ENCODE results near the gene LMX1A. TPM values are rescaled to one million over a fixed set of nuclear protein-coding genes. Genes with fewer than 3 reads are reported as not detected.

Gene LMX1A
- total RNA-seq: not detected in 2 replicates

DNA sequence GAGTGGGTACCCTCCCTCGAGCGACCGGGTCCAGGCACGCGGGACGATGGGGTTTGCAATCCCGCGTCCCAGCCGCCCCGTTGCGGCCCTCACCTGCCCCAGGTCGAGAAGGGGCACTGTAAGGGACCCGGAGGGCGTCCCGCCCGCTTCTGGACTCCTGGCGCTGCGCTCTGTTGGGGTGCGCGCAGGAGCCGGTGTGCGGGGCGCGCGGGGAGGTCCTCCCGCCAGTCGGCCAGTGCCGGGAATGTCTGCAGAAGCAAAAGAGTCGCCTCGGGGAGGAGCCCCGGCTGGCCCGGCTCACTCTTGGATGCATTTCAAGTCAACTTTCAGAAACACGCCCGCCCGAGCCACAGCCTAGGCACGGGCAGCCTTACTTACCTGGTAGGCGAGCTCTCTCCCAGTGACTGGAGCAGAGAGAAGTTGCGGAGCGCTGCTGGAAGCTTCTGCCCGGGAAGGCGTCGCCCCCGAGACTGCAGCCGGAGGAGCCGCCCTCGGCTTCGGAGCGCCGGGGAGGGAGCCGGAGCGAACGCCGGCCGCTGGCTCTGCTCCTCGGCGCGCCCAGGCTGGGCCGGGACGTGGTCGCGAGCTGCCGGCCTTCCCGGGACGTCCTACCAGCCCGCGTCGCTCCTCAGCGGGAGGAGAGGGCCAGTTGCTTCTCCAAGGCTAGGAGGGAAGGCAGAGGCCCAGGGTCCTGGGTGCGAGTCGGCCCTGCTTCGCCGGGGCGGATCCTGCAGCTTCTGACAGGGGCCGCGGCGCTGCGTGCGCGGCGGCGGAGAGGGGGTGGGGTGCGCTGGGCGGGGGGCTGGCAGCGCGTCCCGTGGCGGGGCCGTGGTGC lies at the start of gene LMX1A:
LMX1A (minus strand) TSS at position 739 of the 835 bp plus-strand sequence. CDS start 1,156 bp downstream, outside the sequence.
- no peak for DNase-seq (ENCODE audit: low spot score)
- Mint-ChIP-seq H3K27me3 (ENCODE audit: insufficient read depth) (peaks cover 75% of the 10 kb centered on the region), H3K9me3 (no peaks in the 10 kb centered on the region), H3K27ac (peak within 1 kb of the TSS; percentile 58), H3K36me3 (ENCODE audit: low read depth) (no peaks in the 10 kb centered on the region), H3K4me1 (ENCODE audit: low read depth) (no peaks in the 10 kb centered on the region), H3K4me3 (no peak within 1 kb of the TSS)
- intact Hi-C loops (cut with micrococcal nuclease): no loop called here

DNA sequence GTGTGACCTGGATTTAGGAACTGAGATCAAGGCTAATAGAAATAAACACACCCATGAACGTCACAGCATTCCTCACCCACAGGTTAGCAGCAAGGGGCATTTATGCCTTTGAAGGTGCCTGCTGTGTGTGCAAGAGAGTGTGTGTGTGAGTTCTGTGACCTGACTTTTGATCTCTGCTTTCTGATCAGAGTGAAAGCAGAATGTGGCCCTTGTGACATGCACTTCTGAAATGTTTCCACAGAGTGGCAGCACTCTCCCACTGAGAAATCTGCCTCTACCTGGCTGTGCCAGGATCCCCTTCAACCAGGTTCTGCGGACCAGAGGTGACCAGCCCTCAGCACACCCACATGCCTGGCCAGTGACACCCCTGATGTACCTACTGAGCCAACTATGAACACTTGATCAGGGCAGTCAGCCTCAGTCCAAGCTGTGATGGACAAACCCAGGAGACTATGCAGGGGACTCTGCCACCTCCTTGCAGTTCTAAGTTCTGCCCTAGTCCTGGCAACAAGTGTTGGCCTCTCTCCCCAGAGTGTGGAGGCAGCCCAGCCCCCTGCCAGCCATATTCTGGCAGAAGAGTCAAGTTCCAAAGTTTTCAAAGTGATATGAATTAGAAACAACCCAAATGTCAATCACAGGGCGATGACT lies 47.4 kb upstream of the LMX1A start:
- no peak overlapping the region for H3K27ac Mint-ChIP-seq
- intact Hi-C loops (cut with micrococcal nuclease): loop anchor here (1.0 to 5.0 kb wide), 3 partner anchors 11 to 1083 kb away; no protein-coding TSS in a partner anchor
- H3K9me3 Mint-ChIP-seq: no peaks in the 10 kb centered on the region
- H3K4me1 Mint-ChIP-seq (ENCODE audit: low read depth): peaks cover 4% of the 10 kb centered on the region
- no peak overlapping the region for H3K4me3 Mint-ChIP-seq
- H3K27me3 Mint-ChIP-seq (ENCODE audit: insufficient read depth): peaks cover 45% of the 10 kb centered on the region
- no peaks in the 10 kb centered on the region for H3K36me3 Mint-ChIP-seq (ENCODE audit: low read depth)
- DNase-seq (ENCODE audit: low spot score): peak; percentile 21

DNA sequence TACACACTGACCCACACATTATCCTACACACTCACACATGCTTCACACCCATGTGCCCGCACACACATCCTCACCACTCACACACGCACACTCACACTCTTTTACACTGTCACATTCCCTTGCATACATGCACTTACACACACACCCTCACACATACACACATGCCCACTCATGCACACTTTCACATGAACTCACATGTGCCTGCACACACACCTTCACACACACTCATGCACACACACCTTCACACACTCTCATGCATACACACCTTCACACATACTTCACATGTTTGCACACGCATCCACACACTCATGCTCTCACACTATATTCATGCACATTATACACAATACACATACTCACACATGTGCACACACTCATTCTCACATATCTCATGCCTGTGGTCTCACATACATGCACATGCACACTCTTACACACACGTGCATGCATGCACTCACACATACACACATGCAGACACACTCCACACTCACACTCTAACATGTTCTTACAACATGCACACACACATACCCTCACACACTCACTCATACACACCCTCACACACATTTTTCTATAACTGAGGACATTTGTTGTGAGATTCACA lies 46.1 kb upstream of the LMX1A start:
- Mint-ChIP-seq H3K27ac (no peak overlapping the region), H3K27me3 (ENCODE audit: insufficient read depth) (peaks cover 46% of the 10 kb centered on the region), H3K36me3 (ENCODE audit: low read depth) (no peaks in the 10 kb centered on the region), H3K4me3 (no peak overlapping the region), H3K9me3 (no peaks in the 10 kb centered on the region), H3K4me1 (ENCODE audit: low read depth) (peaks cover 10% of the 10 kb centered on the region)
- no peak for DNase-seq (ENCODE audit: low spot score)
- intact Hi-C loops (cut with micrococcal nuclease): loop anchor here (5.0 kb wide), 1 partner anchor 1085 kb away; no protein-coding TSS in a partner anchor

DNA sequence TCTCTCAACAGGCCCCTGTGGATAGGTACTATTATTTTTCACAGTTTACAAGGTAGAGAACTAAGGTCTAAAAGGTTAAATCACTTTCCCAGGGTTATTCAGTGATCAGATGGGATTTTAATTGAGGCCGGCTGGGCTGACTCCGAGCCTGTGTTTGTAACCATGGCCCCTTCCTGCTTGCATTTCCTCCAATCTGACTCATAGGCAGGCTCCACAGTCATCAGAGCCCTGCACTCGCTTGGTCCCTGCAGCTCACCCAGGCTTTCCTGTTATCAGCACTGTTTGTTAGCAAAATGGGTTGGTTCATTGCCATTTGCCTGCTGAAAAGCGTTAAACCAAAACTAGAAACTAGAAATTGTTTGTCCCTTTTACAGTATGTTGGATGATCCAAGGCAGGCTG lies 41.4 kb upstream of the LMX1A start:
- intact Hi-C loops (cut with micrococcal nuclease): no loop called here
- Mint-ChIP-seq H3K4me3 (no peak overlapping the region), H3K4me1 (ENCODE audit: low read depth) (peaks cover 19% of the 10 kb centered on the region), H3K27ac (no peak overlapping the region), H3K36me3 (ENCODE audit: low read depth) (peaks cover 3% of the 10 kb centered on the region), H3K27me3 (ENCODE audit: insufficient read depth) (peaks cover 60% of the 10 kb centered on the region), H3K9me3 (no peaks in the 10 kb centered on the region)
- no peak for DNase-seq (ENCODE audit: low spot score)

DNA sequence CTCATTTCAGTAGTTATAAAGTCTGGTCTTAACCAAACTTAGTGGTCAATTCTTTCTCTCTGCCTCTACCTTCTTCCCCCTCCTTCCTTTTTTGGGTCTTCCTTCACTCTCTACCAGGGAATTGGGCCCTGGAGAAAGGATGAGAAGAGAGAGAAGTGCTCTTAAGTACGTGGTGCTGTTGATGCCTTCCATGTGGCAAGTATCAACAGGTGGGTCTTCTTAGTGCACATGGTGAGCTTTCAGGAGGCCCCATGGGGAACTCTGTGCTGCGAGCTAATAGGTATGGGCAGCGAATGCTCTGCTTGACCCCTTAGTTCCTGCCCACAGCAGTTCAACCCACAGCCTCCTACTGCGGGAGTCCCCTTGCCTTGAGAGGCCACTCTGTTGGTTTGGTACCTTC lies 39.4 kb upstream of the LMX1A start:
- no peak for DNase-seq (ENCODE audit: low spot score)
- peaks cover 3% of the 10 kb centered on the region for H3K36me3 Mint-ChIP-seq (ENCODE audit: low read depth)
- H3K4me1 Mint-ChIP-seq (ENCODE audit: low read depth): peaks cover 28% of the 10 kb centered on the region
- intact Hi-C loops (cut with micrococcal nuclease): no loop called here
- H3K27ac Mint-ChIP-seq: no peak overlapping the region
- peaks cover 75% of the 10 kb centered on the region for H3K27me3 Mint-ChIP-seq (ENCODE audit: insufficient read depth)
- H3K4me3 Mint-ChIP-seq: no peak overlapping the region
- no peaks in the 10 kb centered on the region for H3K9me3 Mint-ChIP-seq

DNA sequence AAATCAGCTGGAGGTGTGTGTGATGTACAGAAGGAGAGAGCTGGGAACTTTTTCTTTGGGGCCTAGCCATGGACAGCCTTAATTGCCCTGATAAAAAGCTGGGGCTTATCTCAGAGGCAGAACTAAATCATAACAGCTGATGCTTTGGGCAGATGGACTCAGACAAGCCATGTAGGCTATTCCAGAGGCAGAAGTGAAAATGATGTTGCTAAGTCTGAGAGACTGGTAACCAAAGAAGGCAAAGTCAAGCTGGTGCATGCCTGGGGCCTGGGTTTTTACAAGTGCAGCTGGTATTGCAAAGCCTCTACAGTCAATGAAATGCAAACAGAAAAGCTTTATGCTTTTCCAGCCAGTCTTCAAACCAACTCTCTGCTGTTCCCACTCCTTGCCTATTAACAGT lies 39.0 kb upstream of the LMX1A start:
- peaks cover 3% of the 10 kb centered on the region for H3K36me3 Mint-ChIP-seq (ENCODE audit: low read depth)
- intact Hi-C loops (cut with micrococcal nuclease): no loop called here
- H3K9me3 Mint-ChIP-seq: no peaks in the 10 kb centered on the region
- H3K4me3 Mint-ChIP-seq: no peak overlapping the region
- H3K27ac Mint-ChIP-seq: no peak overlapping the region
- no peak for DNase-seq (ENCODE audit: low spot score)
- H3K4me1 Mint-ChIP-seq (ENCODE audit: low read depth): peaks cover 28% of the 10 kb centered on the region
- peaks cover 77% of the 10 kb centered on the region for H3K27me3 Mint-ChIP-seq (ENCODE audit: insufficient read depth)

DNA sequence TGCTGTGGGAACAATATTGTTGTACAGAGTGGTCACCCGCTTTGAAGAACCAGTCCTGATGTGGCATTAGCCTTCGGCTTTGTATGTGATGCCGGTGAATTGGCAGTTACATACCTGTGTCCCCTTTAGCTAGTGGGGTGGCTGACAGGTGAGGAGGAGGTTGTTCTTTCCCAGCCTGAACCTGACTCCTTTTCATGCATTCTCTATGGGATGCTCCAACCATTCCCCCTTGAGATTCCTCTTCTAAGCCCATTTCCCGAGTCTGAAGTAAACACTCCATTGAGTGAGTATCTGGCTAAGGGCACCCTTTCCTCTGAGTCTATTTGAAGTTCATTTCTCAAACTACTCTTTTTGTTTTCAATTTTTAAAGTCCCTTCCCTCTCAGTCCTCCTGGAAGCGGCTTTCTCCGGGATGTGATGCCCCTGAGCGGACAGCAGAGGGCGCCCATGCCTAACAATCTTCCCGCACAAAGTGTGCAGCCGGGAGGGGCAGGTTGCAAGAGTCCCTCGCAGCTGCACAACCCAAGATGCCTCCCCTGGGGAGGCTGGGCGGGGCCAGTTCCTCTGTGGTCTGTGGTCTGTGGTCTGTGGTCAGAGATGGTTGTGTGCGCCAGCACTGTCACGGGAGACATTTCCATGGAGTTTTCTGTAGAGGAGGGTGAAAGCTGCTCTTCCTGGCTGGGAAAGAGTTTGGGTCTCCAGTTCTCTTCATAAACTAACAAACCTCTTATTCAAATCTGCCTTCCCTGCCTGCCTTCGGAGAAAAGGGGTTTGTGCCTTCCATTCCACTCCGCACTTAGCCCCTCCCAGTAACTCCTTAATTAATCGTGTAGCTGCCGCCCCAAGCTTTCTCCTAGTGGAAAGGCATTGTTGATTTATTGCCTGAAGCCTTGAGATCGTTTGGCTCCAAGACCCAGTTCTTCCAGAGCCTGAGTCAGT lies 36.4 kb upstream of the LMX1A start:
- Mint-ChIP-seq H3K27me3 (ENCODE audit: insufficient read depth) (peaks cover 80% of the 10 kb centered on the region), H3K9me3 (no peaks in the 10 kb centered on the region), H3K4me1 (ENCODE audit: low read depth) (peaks cover 25% of the 10 kb centered on the region), H3K36me3 (ENCODE audit: low read depth) (peaks cover 3% of the 10 kb centered on the region), H3K27ac (peak overlapping the region; percentile 92), H3K4me3 (peak overlapping the region; percentile 58)
- DNase-seq (ENCODE audit: low spot score): peak; percentile 90
- intact Hi-C loops (cut with micrococcal nuclease): loop anchor here (1.0 to 2.0 kb wide), 6 partner anchors 11 to 522 kb away; partner anchors contain the start of genes ALDH9A1, MGST3 and UCK2

DNA sequence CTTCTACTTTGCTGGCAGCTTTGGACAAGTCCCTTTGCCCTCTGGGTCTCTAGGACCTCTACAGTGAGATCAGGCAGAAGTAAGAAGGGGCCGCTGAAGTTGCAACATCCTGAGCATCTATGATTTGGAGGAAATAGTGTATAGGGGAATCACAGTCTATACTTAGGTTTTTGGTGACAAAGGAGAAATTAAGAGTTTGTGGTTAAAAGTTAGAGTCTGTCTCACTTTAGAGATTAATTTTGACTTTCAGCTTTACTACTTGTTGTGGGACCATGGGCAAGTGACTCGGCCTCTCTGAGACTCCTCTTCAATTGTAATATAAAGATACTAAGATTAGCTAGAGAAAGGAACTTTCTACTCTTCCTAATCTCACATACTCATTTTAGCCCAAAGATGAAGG lies 33.1 kb upstream of the LMX1A start:
- no peak overlapping the region for H3K27ac Mint-ChIP-seq
- H3K36me3 Mint-ChIP-seq (ENCODE audit: low read depth): peaks cover 3% of the 10 kb centered on the region
- intact Hi-C loops (cut with micrococcal nuclease): no loop called here
- H3K4me3 Mint-ChIP-seq: no peak overlapping the region
- H3K27me3 Mint-ChIP-seq (ENCODE audit: insufficient read depth): peaks cover 77% of the 10 kb centered on the region
- no peaks in the 10 kb centered on the region for H3K9me3 Mint-ChIP-seq
- DNase-seq (ENCODE audit: low spot score): no peak
- H3K4me1 Mint-ChIP-seq (ENCODE audit: low read depth): peaks cover 18% of the 10 kb centered on the region

DNA sequence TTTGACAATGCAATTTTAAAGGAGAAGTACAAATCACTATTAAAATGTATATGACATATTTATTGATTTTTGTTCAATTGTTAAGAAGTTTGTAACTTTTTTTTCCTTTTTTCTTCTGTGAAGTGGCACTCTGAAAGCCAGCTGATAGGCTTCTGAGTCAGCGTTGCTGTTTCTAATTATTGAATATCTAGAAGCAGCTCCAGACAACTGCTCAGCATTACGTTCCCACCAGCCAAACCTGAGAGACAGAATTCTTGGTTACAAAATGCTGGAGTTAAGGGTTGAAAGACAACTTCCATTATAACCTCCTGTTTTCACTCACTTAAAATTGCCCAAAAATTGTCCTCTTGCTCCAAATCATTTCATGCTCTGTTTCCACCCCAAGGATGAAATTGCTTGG lies 31.4 kb upstream of the LMX1A start:
- Mint-ChIP-seq H3K9me3 (no peaks in the 10 kb centered on the region), H3K27ac (no peak overlapping the region), H3K36me3 (ENCODE audit: low read depth) (no peaks in the 10 kb centered on the region), H3K4me3 (no peak overlapping the region), H3K27me3 (ENCODE audit: insufficient read depth) (peaks cover 72% of the 10 kb centered on the region), H3K4me1 (ENCODE audit: low read depth) (peaks cover 10% of the 10 kb centered on the region)
- intact Hi-C loops (cut with micrococcal nuclease): no loop called here
- no peak for DNase-seq (ENCODE audit: low spot score)

DNA sequence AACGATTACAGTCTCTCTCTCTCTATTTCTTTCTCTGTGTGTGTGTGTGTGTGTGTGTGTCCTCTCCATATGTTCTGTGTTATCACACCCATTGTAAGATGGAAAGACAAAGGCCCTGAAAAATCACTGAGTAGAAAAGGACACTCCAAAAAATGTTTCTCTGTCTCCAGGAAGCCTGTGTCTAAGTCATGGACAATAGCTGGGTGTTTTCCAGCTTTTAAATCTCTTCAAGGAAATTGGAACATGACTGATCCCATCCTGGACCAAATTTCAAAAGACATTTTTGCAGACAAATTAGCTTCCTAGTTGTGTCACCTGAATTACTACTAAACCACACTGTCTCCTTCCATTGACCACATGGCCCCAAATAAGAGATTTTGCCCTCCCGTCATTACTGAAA lies 31.0 kb upstream of the LMX1A start:
- Mint-ChIP-seq H3K4me3 (no peak overlapping the region), H3K27ac (no peak overlapping the region)

DNA sequence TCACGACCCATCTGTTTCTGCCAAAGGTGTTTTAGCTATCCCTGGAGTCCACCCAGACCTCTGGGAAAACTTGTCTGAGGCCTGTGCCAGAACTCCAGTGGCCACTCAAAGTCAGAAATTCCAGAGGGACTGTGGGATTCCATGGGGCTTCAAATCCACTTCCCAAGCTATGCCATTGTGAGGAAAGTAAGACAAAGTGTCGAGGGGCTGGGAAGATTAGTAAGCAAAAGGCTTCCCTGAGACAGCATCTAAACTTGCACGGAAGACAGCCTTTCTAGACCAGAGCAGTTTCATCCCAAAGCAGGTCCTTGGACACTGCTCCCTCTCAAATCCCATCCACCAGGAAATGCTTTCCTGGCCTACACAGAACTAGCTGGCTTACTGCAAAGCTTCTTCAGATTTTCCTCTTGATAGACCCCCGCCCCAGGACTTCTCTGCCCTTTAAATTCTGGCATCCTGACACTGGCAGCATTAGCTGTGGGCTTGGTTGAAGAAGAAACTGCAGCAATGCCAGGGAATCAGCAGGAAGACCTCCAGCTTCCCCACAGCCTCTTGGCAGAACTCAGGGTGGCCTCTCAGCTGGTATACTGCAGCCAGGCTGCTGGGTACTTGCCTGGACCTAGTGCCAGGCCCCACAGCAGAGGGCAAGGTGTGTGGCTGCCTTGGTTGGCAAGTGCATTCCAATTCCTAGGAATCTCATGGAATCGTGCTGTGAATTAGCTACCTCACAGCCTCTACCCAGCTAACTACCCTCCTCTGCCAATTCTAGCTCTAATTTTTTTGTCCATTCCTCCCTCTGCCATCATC lies 27.3 kb upstream of the LMX1A start:
- H3K4me1 Mint-ChIP-seq (ENCODE audit: low read depth): no peaks in the 10 kb centered on the region
- H3K27me3 Mint-ChIP-seq (ENCODE audit: insufficient read depth): peaks cover 63% of the 10 kb centered on the region
- intact Hi-C loops (cut with micrococcal nuclease): no loop called here
- no peak for DNase-seq (ENCODE audit: low spot score)
- H3K27ac Mint-ChIP-seq: no peak overlapping the region
- H3K4me3 Mint-ChIP-seq: no peak overlapping the region
- no peaks in the 10 kb centered on the region for H3K36me3 Mint-ChIP-seq (ENCODE audit: low read depth)
- H3K9me3 Mint-ChIP-seq: no peaks in the 10 kb centered on the region

More for the DNA sequence above, 31.0 kb upstream of the LMX1A start:
- intact Hi-C loops (cut with micrococcal nuclease): no loop called here
- Mint-ChIP-seq H3K27me3 (ENCODE audit: insufficient read depth) (peaks cover 71% of the 10 kb centered on the region), H3K4me1 (ENCODE audit: low read depth) (peaks cover 5% of the 10 kb centered on the region), H3K36me3 (ENCODE audit: low read depth) (no peaks in the 10 kb centered on the region), H3K9me3 (no peaks in the 10 kb centered on the region)
- no peak for DNase-seq (ENCODE audit: low spot score)

DNA sequence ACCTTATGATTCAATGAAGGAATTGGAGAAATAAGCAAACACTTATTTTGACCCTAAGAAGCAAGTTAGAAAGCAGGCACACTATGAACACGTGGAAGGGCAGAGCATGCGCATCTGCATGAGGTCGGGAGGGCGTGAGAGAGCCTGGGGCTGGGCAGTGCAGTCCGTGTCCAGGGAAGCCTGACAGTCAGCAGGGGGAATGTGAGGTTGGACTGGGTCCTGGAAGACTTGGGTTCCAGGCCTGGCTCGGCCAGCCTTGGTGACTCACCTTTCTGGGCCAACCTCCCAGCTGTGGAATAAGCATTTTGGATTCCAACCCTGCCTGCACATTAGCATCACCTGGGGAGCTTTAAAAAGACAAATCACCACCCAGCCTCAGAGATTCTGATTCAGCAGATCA lies 26.6 kb upstream of the LMX1A start:
- H3K36me3 Mint-ChIP-seq (ENCODE audit: low read depth): no peaks in the 10 kb centered on the region
- H3K27ac Mint-ChIP-seq: no peak overlapping the region
- no peaks in the 10 kb centered on the region for H3K9me3 Mint-ChIP-seq
- no peaks in the 10 kb centered on the region for H3K4me1 Mint-ChIP-seq (ENCODE audit: low read depth)
- intact Hi-C loops (cut with micrococcal nuclease): no loop called here
- no peak overlapping the region for H3K4me3 Mint-ChIP-seq
- no peak for DNase-seq (ENCODE audit: low spot score)
- peaks cover 58% of the 10 kb centered on the region for H3K27me3 Mint-ChIP-seq (ENCODE audit: insufficient read depth)

Measured in activated T-helper 1 cell treated with anti-CD3 and anti-CD28 coated beads, Interleukin-12 subunit alpha, Interleukin-12 subunit beta, Interleukin-2, Interleukin-4 antibody, amounts not matched to agents 30 ng/mL and 10 ng/mL and 1 ng/mL, durations not matched to agents 14 hours and 24 hours and 36 hours (primary cell).